Measurements from ENCODE around the gene MTSS2. TPM values are rescaled to one million over a fixed set of nuclear protein-coding genes. Genes with fewer than 3 reads are reported as not detected.

The MTSS2 gene
- total RNA-seq, 3 donors from 2014 or later (not counting 1 experiment from before 2014, with no cell fraction given) = 3.8 to 8.8 (median 4.4) TPM

DNA sequence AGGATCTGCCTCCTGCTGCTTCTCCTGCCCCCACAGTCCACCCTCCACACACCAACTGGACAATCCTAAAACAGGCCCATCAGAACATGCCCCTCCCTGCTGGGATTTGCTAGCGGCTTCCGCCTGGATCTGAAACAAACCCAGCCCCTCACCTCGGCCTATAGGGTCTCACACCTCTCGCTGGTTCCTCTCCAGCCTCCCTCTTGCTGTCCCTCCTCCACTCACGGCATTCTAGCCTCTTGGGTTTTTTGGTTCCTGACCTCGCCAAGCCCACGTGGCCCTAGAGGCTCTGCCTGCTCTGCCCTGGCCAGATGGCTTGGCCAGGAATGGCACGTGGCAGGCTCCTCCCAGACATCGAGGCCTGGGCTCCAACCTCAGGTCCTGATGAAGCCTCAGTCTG is 15.7 kb upstream of the MTSS2 start:
- no peak overlapping the region for H3K4me3 Mint-ChIP-seq
- intact Hi-C loops (cut with micrococcal nuclease) = no loop called here
- no peak overlapping the region for H3K27ac Mint-ChIP-seq
- H3K4me1 ChIP-seq (ENCODE audit: control insufficient read depth, insufficient read depth, low read length) = peaks cover 13% of the 10 kb centered on the region
- no peaks in the 10 kb centered on the region for H3K9me3 Mint-ChIP-seq
- H3K27me3 Mint-ChIP-seq (ENCODE audit: low read depth in 2 of 2) = no peaks in the 10 kb centered on the region
- no peaks in the 10 kb centered on the region for H3K36me3 Mint-ChIP-seq
- H3K27me3 ChIP-seq (ENCODE audit: control insufficient read depth, insufficient read depth, low read length) = no peaks in the 10 kb centered on the region
- DNase-seq (no peak), ATAC-seq (no peak)
- 88% methylated on average over 9 of the region's 9 CpGs for WGBS (ENCODE audit: insufficient coverage)
- TF ChIP-seq, protein P1, sequence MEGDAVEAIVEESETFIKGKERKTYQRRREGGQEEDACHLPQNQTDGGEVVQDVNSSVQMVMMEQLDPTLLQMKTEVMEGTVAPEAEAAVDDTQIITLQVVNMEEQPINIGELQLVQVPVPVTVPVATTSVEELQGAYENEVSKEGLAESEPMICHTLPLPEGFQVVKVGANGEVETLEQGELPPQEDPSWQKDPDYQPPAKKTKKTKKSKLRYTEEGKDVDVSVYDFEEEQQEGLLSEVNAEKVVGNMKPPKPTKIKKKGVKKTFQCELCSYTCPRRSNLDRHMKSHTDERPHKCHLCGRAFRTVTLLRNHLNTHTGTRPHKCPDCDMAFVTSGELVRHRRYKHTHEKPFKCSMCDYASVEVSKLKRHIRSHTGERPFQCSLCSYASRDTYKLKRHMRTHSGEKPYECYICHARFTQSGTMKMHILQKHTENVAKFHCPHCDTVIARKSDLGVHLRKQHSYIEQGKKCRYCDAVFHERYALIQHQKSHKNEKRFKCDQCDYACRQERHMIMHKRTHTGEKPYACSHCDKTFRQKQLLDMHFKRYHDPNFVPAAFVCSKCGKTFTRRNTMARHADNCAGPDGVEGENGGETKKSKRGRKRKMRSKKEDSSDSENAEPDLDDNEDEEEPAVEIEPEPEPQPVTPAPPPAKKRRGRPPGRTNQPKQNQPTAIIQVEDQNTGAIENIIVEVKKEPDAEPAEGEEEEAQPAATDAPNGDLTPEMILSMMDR (IDR thresholded peaks at IDR 0.05) = no peak
- H3K4me1 Mint-ChIP-seq = peaks cover 0 to 22% of the 10 kb centered on the region in 2 donors
- peaks cover 2% of the 10 kb centered on the region for H3K36me3 ChIP-seq (ENCODE audit: control insufficient read depth, insufficient read depth, low read length)
- no peak overlapping the region for H3K4me3 ChIP-seq (ENCODE audit: low read length)
- no peaks in the 10 kb centered on the region for H3K9me3 ChIP-seq (ENCODE audit: control insufficient read depth, insufficient read depth, low read length)
- no peak overlapping the region for H3K27ac ChIP-seq (ENCODE audit: low read length)

- intact Hi-C loops (cut with micrococcal nuclease) = no loop called here
These were observed 15.2 kb upstream of the MTSS2 start for GRCh38 chr16:70701036-70701435.

GRCh38 chr16:70700101-70701020 is 14.5 kb upstream of the MTSS2 start:
- Histone ChIP-seq H3K4me1 (ENCODE audit: control insufficient read depth, insufficient read depth, low read length) (peaks cover 25% of the 10 kb centered on the region), H3K36me3 (ENCODE audit: control insufficient read depth, insufficient read depth, low read length) (peaks cover 2% of the 10 kb centered on the region), H3K4me3 (ENCODE audit: low read length) (no peak overlapping the region), H3K27ac (ENCODE audit: low read length) (no peak overlapping the region), H3K27me3 (ENCODE audit: control insufficient read depth, insufficient read depth, low read length) (no peaks in the 10 kb centered on the region), H3K9me3 (ENCODE audit: control insufficient read depth, insufficient read depth, low read length) (no peaks in the 10 kb centered on the region)
- WGBS (ENCODE audit: insufficient coverage) = 62% methylated on average over 27 of the region's 30 CpGs
- H3K27ac Mint-ChIP-seq = peak overlapping the region in 1 of 2 donors; percentile 58
- no peaks in the 10 kb centered on the region for H3K9me3 Mint-ChIP-seq
- DNase-seq (no peak), ATAC-seq (no peak)
- TF ChIP-seq, protein P1 (IDR thresholded peaks at IDR 0.05) = no peak
- H3K27me3 Mint-ChIP-seq (ENCODE audit: low read depth in 2 of 2) = no peaks in the 10 kb centered on the region
- H3K36me3 Mint-ChIP-seq = no peaks in the 10 kb centered on the region
- no peak overlapping the region for H3K4me3 Mint-ChIP-seq
- H3K4me1 Mint-ChIP-seq = peaks cover 0 to 33% of the 10 kb centered on the region in 2 donors
- intact Hi-C loops (cut with micrococcal nuclease) = no loop called here

More at GRCh38 chr16:70701036-70701435, 15.2 kb upstream of the MTSS2 start:
- Mint-ChIP-seq H3K27me3 (ENCODE audit: low read depth in 2 of 2) (no peaks in the 10 kb centered on the region), H3K9me3 (no peaks in the 10 kb centered on the region), H3K4me1 (peaks cover 0 to 26% of the 10 kb centered on the region in 2 donors), H3K4me3 (no peak overlapping the region), H3K36me3 (no peaks in the 10 kb centered on the region), H3K27ac (peak overlapping the region in 1 of 2 donors; percentile 58)
- Histone ChIP-seq H3K9me3 (ENCODE audit: control insufficient read depth, insufficient read depth, low read length) (no peaks in the 10 kb centered on the region), H3K36me3 (ENCODE audit: control insufficient read depth, insufficient read depth, low read length) (peaks cover 2% of the 10 kb centered on the region), H3K4me1 (ENCODE audit: control insufficient read depth, insufficient read depth, low read length) (peaks cover 18% of the 10 kb centered on the region), H3K27ac (ENCODE audit: low read length) (no peak overlapping the region), H3K4me3 (ENCODE audit: low read length) (no peak overlapping the region), H3K27me3 (ENCODE audit: control insufficient read depth, insufficient read depth, low read length) (no peaks in the 10 kb centered on the region)
- DNase-seq = no peak
- ATAC-seq = no peak
- 81% methylated on average over 3 of the region's 3 CpGs for WGBS (ENCODE audit: insufficient coverage)
- TF ChIP-seq, protein P1 (IDR thresholded peaks at IDR 0.05) = no peak
